Measurements from ENCODE around the gene C1QTNF6.

The C1QTNF6 gene

DNA sequence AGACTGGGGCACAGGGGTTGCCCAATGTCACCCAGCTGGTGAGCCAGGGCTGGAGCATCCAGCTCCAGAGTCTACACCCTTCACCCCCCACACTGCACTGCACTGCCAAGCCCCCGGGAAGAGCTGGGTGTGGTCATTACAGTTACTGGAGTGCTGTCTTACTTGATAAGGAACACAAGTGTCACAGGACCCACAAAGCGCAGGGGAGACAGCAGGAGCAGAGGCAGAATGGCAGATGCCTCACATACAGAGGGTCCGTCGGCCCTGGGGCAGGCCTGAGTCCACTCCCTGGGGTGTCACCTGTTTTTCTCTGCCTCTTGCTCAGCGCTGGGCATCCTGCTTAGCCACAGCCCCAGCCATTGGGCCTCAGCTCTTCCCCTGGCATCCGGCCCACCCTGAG is 46.1 kb downstream of the C1QTNF6 start:
- Histone ChIP-seq H3K4me3 (ENCODE audit: low read depth in 1 of 2, low read length in 1 of 2) (no peak overlapping the region), H3K27me3 (no peaks in the 10 kb centered on the region), H3K9me3 (no peaks in the 10 kb centered on the region), H3K27ac (no peak overlapping the region), H3K36me3 (no peaks in the 10 kb centered on the region), H3K4me1 (ENCODE audit: control insufficient read depth in 1 of 2, insufficient read depth in 1 of 2, low read depth in 1 of 2, low read length in 1 of 2) (no peaks in the 10 kb centered on the region)
- TF ChIP-seq, protein P1, sequence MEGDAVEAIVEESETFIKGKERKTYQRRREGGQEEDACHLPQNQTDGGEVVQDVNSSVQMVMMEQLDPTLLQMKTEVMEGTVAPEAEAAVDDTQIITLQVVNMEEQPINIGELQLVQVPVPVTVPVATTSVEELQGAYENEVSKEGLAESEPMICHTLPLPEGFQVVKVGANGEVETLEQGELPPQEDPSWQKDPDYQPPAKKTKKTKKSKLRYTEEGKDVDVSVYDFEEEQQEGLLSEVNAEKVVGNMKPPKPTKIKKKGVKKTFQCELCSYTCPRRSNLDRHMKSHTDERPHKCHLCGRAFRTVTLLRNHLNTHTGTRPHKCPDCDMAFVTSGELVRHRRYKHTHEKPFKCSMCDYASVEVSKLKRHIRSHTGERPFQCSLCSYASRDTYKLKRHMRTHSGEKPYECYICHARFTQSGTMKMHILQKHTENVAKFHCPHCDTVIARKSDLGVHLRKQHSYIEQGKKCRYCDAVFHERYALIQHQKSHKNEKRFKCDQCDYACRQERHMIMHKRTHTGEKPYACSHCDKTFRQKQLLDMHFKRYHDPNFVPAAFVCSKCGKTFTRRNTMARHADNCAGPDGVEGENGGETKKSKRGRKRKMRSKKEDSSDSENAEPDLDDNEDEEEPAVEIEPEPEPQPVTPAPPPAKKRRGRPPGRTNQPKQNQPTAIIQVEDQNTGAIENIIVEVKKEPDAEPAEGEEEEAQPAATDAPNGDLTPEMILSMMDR (IDR thresholded peaks at IDR 0.05) = no peak

DNA sequence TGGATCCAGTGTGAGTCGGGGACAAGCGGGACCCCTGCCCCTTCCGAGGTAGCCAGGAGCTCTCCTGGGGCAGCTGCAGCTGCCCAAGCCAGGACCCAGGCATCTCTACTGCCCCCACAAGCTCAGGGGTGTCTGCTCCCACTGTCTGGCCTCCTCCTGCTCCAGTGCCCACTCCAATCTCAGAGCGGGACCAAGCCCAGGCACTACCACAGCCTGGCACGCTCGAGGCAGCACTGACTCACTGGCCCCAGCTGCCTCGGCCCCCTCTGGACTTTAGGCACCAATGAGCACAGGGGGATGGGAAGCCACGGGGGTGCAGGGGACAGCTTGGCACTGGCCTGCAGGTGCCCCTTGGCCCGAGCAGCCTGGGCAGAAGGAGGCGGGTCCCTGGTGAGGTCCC is 46.6 kb downstream of the C1QTNF6 start:
- no peak overlapping the region for H3K4me3 ChIP-seq (ENCODE audit: low read depth in 1 of 2, low read length in 1 of 2)
- TF ChIP-seq, protein P1 (IDR thresholded peaks at IDR 0.05) = no peak
- no peaks in the 10 kb centered on the region for H3K36me3 ChIP-seq
- H3K9me3 ChIP-seq = no peaks in the 10 kb centered on the region
- H3K4me1 ChIP-seq (ENCODE audit: control insufficient read depth in 1 of 2, insufficient read depth in 1 of 2, low read depth in 1 of 2, low read length in 1 of 2) = no peaks in the 10 kb centered on the region
- H3K27ac ChIP-seq = no peak overlapping the region
- no peaks in the 10 kb centered on the region for H3K27me3 ChIP-seq

DNA sequence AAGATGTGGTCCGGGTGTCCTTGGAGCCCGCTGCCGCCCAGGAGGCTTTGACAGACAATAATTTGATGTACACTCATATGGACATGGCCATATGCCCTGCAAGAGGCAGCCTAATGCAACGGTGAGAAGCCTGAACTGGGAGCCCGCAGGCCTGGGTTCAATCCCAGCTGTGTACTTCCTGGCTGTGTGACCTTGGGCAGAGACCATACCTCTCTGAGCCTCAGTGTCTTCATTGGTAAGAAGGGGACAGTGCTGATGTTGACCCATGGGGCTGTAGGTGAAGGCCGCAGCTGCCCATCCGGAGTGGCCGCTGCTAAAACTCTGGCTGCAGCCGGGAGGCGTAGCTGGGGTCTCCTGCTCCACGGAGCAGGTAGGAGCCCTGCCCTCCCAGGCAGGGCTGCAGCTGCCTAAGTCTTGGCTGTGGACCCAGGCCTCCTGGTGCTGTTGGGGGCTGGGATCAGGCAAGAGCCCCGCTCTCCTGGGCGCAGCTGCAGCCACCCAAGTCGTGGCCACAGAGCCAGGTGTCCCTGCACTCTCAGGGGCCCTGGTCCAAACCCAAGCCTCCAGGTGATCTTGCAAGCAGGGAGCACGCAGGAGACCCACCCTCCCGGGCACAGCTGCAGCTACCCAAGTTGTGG is 47.2 kb downstream of the C1QTNF6 start:
- Histone ChIP-seq H3K4me3 (ENCODE audit: low read depth in 1 of 2, low read length in 1 of 2) (no peak overlapping the region), H3K27me3 (no peaks in the 10 kb centered on the region), H3K27ac (no peak overlapping the region), H3K9me3 (no peaks in the 10 kb centered on the region), H3K4me1 (ENCODE audit: control insufficient read depth in 1 of 2, insufficient read depth in 1 of 2, low read depth in 1 of 2, low read length in 1 of 2) (no peaks in the 10 kb centered on the region), H3K36me3 (no peaks in the 10 kb centered on the region)
- TF ChIP-seq, protein P1 (IDR thresholded peaks at IDR 0.05) = no peak

DNA sequence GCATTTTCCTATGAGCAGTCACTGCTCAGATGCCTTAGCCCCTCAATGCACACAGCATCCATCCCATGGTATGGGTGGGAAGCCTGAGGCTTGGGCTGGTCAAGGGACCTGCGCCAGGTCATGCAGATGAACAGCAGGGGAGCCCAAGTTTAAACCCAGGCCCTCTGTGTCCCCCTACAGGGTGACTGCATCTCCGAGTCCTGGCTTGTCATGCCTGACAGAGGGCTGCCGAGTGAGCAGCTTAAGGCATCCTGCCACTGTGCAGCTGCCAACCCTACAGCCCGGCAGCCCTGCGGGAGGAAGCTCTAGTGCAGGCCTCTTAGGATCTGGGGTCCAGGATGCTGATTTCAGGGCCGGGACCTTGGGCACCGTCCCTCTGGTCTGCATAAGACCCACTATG is 48.3 kb downstream of the C1QTNF6 start:
- Histone ChIP-seq H3K36me3 (no peaks in the 10 kb centered on the region), H3K4me3 (ENCODE audit: low read depth in 1 of 2, low read length in 1 of 2) (no peak overlapping the region), H3K27me3 (no peaks in the 10 kb centered on the region), H3K4me1 (ENCODE audit: control insufficient read depth in 1 of 2, insufficient read depth in 1 of 2, low read depth in 1 of 2, low read length in 1 of 2) (no peaks in the 10 kb centered on the region), H3K27ac (no peak overlapping the region), H3K9me3 (no peaks in the 10 kb centered on the region)
- TF ChIP-seq, protein P1 (IDR thresholded peaks at IDR 0.05) = no peak

DNA sequence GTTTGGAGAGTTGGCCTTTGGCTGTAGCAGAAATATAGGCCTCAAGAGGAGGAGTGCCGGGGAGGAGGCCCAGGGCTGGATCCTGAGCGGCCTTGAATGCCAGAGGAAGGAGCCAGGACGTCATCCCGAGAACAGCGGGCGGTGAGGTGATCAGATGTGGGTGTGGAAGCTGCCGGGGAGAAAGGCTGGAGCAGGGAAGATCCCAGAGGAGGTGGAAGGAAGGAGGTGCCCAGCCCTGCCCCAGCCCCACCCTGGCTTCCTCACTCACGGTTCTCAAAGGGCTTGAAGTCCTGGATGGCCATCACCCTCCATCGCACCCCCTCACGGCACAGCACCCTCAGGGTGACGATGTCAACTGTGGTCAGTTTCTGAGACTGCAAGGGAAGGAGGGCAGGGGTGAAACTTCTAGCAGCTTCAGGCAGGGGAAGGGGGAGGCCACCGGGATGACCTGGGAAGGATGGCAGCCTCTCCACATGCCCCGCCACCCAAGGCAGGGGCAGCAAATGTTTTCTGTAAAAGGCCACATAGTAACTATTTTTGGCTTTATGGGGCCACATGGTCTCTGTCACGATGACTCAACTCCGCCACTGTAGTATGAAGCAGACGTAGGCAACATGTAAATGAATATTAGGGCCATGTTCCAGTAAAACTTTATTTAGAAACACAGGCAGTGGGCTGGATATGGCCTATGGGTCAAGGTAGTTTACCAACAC is 49.0 kb downstream of the C1QTNF6 start:
- no peaks in the 10 kb centered on the region for H3K36me3 ChIP-seq
- no peak overlapping the region for H3K4me3 ChIP-seq (ENCODE audit: low read depth in 1 of 2, low read length in 1 of 2)
- H3K27ac ChIP-seq = no peak overlapping the region
- no peaks in the 10 kb centered on the region for H3K27me3 ChIP-seq
- H3K9me3 ChIP-seq = no peaks in the 10 kb centered on the region
- TF ChIP-seq, protein P1 (IDR thresholded peaks at IDR 0.05) = no peak
- H3K4me1 ChIP-seq (ENCODE audit: control insufficient read depth in 1 of 2, insufficient read depth in 1 of 2, low read depth in 1 of 2, low read length in 1 of 2) = no peaks in the 10 kb centered on the region

Data from neutrophil (primary cell).